NCI-H460 (cell line): Measurements from ENCODE around the gene MAP2K7. TPM values are rescaled to one million over a fixed set of nuclear protein-coding genes. Genes with fewer than 3 reads are reported as not detected.
A peak's percentile ranks its signal among the peaks of the same experiment; 100 is the strongest.
"Not testable (repeated sequence)": the region's sequence is repeated elsewhere in the genome, so short reads cannot be mapped to it uniquely, and the experiment has no call there.

Source experiments
- DNase-seq: peaks from one replicate; pipeline ENCODE4 v3.0.0-alpha.2; 2016; ENCODE audit warnings: low read depth; ENCODE audit errors: extremely low read depth
- total RNA-seq: library from RNA; depleted of rRNA; stranded (reverse); fragments of >200 nt; shearing (Covaris generic); gene quantifications from 2 replicates; pipeline ENCODE4 v1.2.3, GENCODE V29; 2014

Gene MAP2K7
- total RNA-seq, 1 experiment from 2014 or later, result 13.6 TPM

- no peak for DNase-seq
These were observed 24.1 kb downstream of the MAP2K7 start for GRCh38 chr19:7927605-7928333.

- no peak for DNase-seq
These were observed 24.6 kb downstream of the MAP2K7 start for GRCh38 chr19:7928334-7928706.

- DNase-seq, result no peak
These were observed 25.3 kb downstream of the MAP2K7 start for GRCh38 chr19:7928741-7929701.

- DNase-seq, result not testable (repeated sequence)
These were observed 26.4 kb downstream of the MAP2K7 start for GRCh38 chr19:7930030-7930429.

- DNase-seq, result no peak
These were observed 27.1 kb downstream of the MAP2K7 start for GRCh38 chr19:7930765-7931164.

- DNase-seq, result no peak
These were observed 27.8 kb downstream of the MAP2K7 start for GRCh38 chr19:7931221-7932061.

GRCh38 chr19:7932276-7932929 is 28.7 kb downstream of the MAP2K7 start:
- no peak for DNase-seq

- no peak for DNase-seq
These were observed 29.2 kb downstream of the MAP2K7 start for GRCh38 chr19:7932930-7933300.

- no peak for DNase-seq
These were observed 29.7 kb downstream of the MAP2K7 start for GRCh38 chr19:7933411-7933810.

- no peak for DNase-seq
These were observed 30.4 kb downstream of the MAP2K7 start for GRCh38 chr19:7933828-7934725.

GRCh38 chr19:7934766-7935165 is 31.1 kb downstream of the MAP2K7 start:
- DNase-seq, result no peak

- no peak for DNase-seq
These were observed 37.2 kb downstream of the MAP2K7 start for GRCh38 chr19:7940841-7941240.

- DNase-seq, result no peak
These were observed 38.4 kb downstream of the MAP2K7 start for GRCh38 chr19:7941895-7942596.

- no peak for DNase-seq
These were observed 39.3 kb downstream of the MAP2K7 start for GRCh38 chr19:7942981-7943443.

GRCh38 chr19:7943444-7944176 is 39.9 kb downstream of the MAP2K7 start, which contains the start of gene TIMM44:
TIMM44 (minus strand) TSS chr19:7943666; CDS start chr19:7943651, 15 bp downstream.
- peak; percentile 99 for DNase-seq

- DNase-seq, result peak; percentile 91
These were observed 40.6 kb downstream of the MAP2K7 start for GRCh38 chr19:7944177-7944761.

GRCh38 chr19:7947939-7948338 is 44.3 kb downstream of the MAP2K7 start:
- no peak for DNase-seq
